OCI-LY7 (cell line): ENCODE data around the gene MGME1. TPM values are rescaled to one million over a fixed set of nuclear protein-coding genes. Genes with fewer than 3 reads are reported as not detected.

ENCODE experiments used
- BruUV-seq: library from RNA; stranded (reverse); fragments of 400-500 nt; replicated peaks from 2 replicates; lab custom pipeline; 2021; lab: Mats Ljungman, UMichigan
- CTCF ChIA-PET: fragments of 300-600 bp; sonication (Branson Sonifier 250); formaldehyde crosslinking; loops from one replicate; lab custom pipeline; 2022; ENCODE audit warnings: antibody characterized with exemption; ENCODE audit not compliant: unreplicated experiment; lab: Charles Lee
- POLR2A ChIA-PET: fragments of 300-600 bp; sonication (Branson Sonifier 250); formaldehyde crosslinking; loops from one replicate; lab custom pipeline; 2022; ENCODE audit warnings: antibody characterized with exemption; lab: Charles Lee
- DNase-seq: peaks from one replicate; pipeline ENCODE4 v3.0.0-alpha.2; 2015; ENCODE audit warnings: low spot score
- H2AFZ ChIP-seq: fragments of 200-600 bp; sonication (generic), shearing (Covaris generic); 2 replicates; pipeline ENCODE4 v1.6.1; 2014; ENCODE audit warnings: mild to moderate bottlenecking, antibody characterized with exemption, low read length, moderate library complexity
- H3K27ac ChIP-seq: fragments of 200-600 bp; sonication (generic); 2 replicates; pipeline ENCODE4 v1.5.1; 2014; ENCODE audit warnings: mixed run types, low read depth, mild to moderate bottlenecking, moderate library complexity, low read length, inconsistent platforms; ENCODE audit not compliant: poor library complexity, severe bottlenecking
- H3K36me3 ChIP-seq: fragments of 200-600 bp; sonication (generic); 2 replicates; pipeline ENCODE4 v1.6.1; 2014; ENCODE audit warnings: mild to moderate bottlenecking, antibody characterized with exemption, low read length, moderate library complexity, mixed read lengths; ENCODE audit not compliant: insufficient read depth
- H3K4me1 ChIP-seq: fragments of 200-600 bp; sonication (generic); 2 replicates; pipeline ENCODE4 v1.5.1; 2014; ENCODE audit warnings: mild to moderate bottlenecking, low read length; ENCODE audit not compliant: insufficient read depth, poor library complexity, severe bottlenecking
- H3K4me2 ChIP-seq: fragments of 200-600 bp; sonication (generic); 2 replicates; pipeline ENCODE4 v1.6.1; 2014; ENCODE audit warnings: mild to moderate bottlenecking, low read length
- H3K4me3 ChIP-seq: fragments of 200-600 bp; sonication (generic); 2 replicates; pipeline ENCODE4 v1.5.1; 2014; ENCODE audit warnings: mild to moderate bottlenecking, low read depth, low read length; ENCODE audit not compliant: poor library complexity, severe bottlenecking
- H3K79me2 ChIP-seq: fragments of 200-600 bp; sonication (generic); 2 replicates; pipeline ENCODE4 v1.6.1; 2016; ENCODE audit warnings: low read depth, mild to moderate bottlenecking, low read length, moderate library complexity, mixed read lengths; ENCODE audit not compliant: insufficient read depth
- H3K9me2 ChIP-seq: fragments of 200-600 bp; sonication (generic); 2 replicates; pipeline ENCODE4 v1.6.1; 2016; ENCODE audit warnings: mild to moderate bottlenecking, low read length, mixed read lengths; ENCODE audit not compliant: insufficient read depth
- H3K9me3 ChIP-seq: fragments of 200-600 bp; sonication (generic); 2 replicates; pipeline ENCODE4 v1.6.1; 2014; ENCODE audit warnings: mild to moderate bottlenecking, mixed run types, low read length, mixed read lengths
- H4K20me1 ChIP-seq: fragments of 200-600 bp; sonication (generic); 2 replicates; pipeline ENCODE4 v1.6.1; 2014; ENCODE audit warnings: mild to moderate bottlenecking, antibody characterized with exemption, low read length, moderate library complexity, mixed read lengths; ENCODE audit not compliant: insufficient read depth
- EZH2phosphoT487 ChIP-seq: fragments of 200-600 bp; sonication (generic); IDR thresholded peaks from 2 replicates; pipeline ENCODE4 v1.6.1; 2018; ENCODE audit warnings: low read depth, borderline replicate concordance, mild to moderate bottlenecking, mixed run types, antibody characterized with exemption, low read length, moderate library complexity, mixed read lengths
- intact Hi-C: fragments of 100-400 bp; cut with micrococcal nuclease; formaldehyde crosslinking; loops from one replicate; pipeline ENCODE4 v1.10.0; 2022; ENCODE audit not compliant: unreplicated experiment
- total RNA-seq, 2 experiments: library from RNA; depleted of rRNA in 1 of 2; stranded (reverse); fragments of >200 nt in 1 of 2; shearing (Covaris generic) in 1 of 2; gene quantifications; 2 replicates each; pipeline ENCODE4 v1.2.3, GENCODE V29; 2014 to 2022
- TF ChIP-seq, protein P1 (sequence below): fragments of 200-600 bp; sonication (generic); conservative IDR thresholded peaks from 2 replicates; pipeline ENCODE4 v1.5.1; 2014; ENCODE audit warnings: mild to moderate bottlenecking, antibody characterized with exemption, low read length, moderate library complexity, mixed read lengths

The MGME1 gene
- total RNA-seq, 2 experiments from 2014 or later = 46.6 to 80.1 TPM

DNA sequence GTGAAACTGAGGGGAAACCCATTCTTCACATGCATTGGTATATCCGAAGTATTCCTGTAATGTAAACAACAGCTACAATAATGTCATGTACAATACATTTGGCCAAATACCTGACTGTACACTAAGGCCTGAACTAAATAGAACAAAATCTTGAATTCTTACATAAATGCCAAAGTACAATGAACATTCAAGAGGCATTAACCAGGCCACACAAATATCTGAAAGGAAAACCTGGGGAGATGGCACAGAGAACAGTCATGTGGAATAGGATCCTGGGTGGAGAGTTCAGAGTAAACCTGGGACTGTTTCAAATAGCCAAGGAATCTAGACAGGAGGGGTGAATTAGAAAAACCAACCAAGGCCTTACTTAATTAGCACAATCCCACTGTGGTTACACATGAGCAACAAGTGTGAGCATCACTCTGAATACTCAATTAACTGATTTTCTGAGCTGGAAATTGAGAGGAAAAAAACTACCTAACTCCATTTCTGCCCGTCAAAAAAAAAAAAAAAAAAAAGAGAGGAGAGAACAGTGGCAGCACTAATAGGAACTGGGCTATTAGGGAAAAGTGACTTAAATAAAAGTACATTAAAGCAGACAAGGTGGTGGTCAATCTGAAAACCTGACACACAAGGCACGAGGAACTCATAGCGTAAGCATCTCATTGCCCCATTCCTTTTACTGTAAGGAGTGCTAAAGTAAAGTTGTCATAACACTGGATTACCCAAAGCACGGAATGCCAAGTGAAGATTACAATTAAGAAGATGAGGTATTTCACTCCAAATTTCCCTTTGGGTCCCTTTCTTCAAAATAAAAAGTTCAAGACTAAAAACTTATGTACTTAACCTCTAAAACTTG lies 11.1 kb upstream of the MGME1 start:
- Histone ChIP-seq H2AFZ (no peak overlapping the region), H3K27ac (peak overlapping the region; percentile 55), H3K9me2 (no peaks in the 10 kb centered on the region), H3K79me2 (peaks cover 100% of the 10 kb centered on the region), H3K36me3 (peaks cover 99% of the 10 kb centered on the region), H3K9me3 (peaks cover 7% of the 10 kb centered on the region; the same call in 1 of the 2 replicates), H3K4me1 (peaks cover 98% of the 10 kb centered on the region), H4K20me1 (peaks cover 73% of the 10 kb centered on the region), H3K4me2 (peak overlapping the region; percentile 92), H3K4me3 (peak overlapping the region; percentile 10)
- POLR2A ChIA-PET = interaction anchor here (0.6 to 4.5 kb wide), 13 partner anchors 8 to 450 kb away, joined by 3 to 47 read pairs (median 4); partner anchors contain the start of gene SNX5
- CTCF ChIA-PET = interaction anchor here (0.5 to 1.4 kb wide), 2 partner anchors 18 to 94 kb away, joined by 3 read pairs; no protein-coding TSS in a partner anchor
- intact Hi-C loops = loop anchor here (1.0 to 2.0 kb wide), 2 partner anchors 9 to 15 kb away; no protein-coding TSS in a partner anchor
- DNase-seq = no peak
- TF ChIP-seq, protein P1, sequence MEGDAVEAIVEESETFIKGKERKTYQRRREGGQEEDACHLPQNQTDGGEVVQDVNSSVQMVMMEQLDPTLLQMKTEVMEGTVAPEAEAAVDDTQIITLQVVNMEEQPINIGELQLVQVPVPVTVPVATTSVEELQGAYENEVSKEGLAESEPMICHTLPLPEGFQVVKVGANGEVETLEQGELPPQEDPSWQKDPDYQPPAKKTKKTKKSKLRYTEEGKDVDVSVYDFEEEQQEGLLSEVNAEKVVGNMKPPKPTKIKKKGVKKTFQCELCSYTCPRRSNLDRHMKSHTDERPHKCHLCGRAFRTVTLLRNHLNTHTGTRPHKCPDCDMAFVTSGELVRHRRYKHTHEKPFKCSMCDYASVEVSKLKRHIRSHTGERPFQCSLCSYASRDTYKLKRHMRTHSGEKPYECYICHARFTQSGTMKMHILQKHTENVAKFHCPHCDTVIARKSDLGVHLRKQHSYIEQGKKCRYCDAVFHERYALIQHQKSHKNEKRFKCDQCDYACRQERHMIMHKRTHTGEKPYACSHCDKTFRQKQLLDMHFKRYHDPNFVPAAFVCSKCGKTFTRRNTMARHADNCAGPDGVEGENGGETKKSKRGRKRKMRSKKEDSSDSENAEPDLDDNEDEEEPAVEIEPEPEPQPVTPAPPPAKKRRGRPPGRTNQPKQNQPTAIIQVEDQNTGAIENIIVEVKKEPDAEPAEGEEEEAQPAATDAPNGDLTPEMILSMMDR = no peak
- TF ChIP-seq EZH2phosphoT487 = no peak
- BruUV-seq = TSS peak; percentile 0

DNA sequence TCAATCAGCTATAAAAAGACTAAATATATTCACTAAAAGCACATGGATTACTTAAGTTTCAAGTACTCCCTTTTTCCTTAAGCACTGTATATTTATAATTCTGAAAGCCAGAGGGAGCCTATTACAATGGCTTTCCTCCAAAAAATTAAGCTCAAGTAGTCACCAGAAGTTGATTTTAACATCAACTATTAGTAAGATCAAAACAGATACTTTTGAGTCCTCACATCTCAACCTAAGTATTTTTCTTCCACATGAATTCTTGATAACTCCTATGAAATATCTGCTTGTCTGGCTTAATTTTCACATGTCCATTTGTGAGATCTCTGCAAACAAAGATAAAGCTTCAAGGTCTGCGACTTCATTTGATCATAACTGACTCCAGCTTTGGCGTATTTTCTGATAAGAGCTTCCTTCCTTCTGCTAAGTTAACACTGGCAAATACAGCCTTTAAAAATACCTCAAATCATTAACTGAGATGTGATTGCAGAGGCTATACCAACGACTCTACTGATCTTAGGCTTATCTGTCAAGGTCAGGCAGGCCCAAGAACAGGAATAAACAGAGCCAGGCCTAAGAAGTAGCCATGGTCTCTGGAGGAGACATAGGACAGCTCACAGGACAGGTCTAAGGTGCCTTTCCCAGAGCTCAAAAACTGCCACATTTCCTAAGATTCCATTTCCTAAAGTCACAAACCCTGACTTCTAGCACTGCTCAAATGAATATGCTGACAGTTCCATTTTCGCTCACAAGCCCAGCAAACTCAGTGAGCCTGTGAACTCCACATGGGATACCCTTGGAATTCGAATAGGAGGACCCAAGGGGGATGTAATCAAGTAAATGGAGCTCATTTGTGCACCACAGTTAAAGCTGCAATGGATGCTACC lies 10.2 kb upstream of the MGME1 start:
- Histone ChIP-seq H3K27ac (peak overlapping the region; percentile 55), H3K79me2 (peaks cover 100% of the 10 kb centered on the region), H4K20me1 (peaks cover 74% of the 10 kb centered on the region), H2AFZ (no peak overlapping the region), H3K9me3 (peaks cover 7% of the 10 kb centered on the region; the same call in 1 of the 2 replicates), H3K4me3 (peak overlapping the region; percentile 97), H3K9me2 (no peaks in the 10 kb centered on the region), H3K4me1 (peaks cover 100% of the 10 kb centered on the region), H3K36me3 (peaks cover 99% of the 10 kb centered on the region), H3K4me2 (peak overlapping the region; percentile 92)
- DNase-seq = no peak
- BruUV-seq = no TSS peak
- TF ChIP-seq, protein P1 = no peak
- TF ChIP-seq EZH2phosphoT487 = no peak
- CTCF ChIA-PET = interaction anchor here (0.5 to 1.4 kb wide), 2 partner anchors 19 to 95 kb away, joined by 3 read pairs; no protein-coding TSS in a partner anchor
- intact Hi-C loops = loop anchor here (1.0 kb wide), 1 partner anchor 8 kb away; no protein-coding TSS in a partner anchor
- POLR2A ChIA-PET = interaction anchor here (0.6 to 4.5 kb wide), 10 partner anchors 8 to 451 kb away, joined by 3 to 47 read pairs (median 4); partner anchors contain the start of gene SNX5
